Stimulated activated CD4-positive, alpha-beta T cell treated with anti-CD3 and anti-CD28 coated beads, Interleukin-4, amount 100 ng/mL, for 1 hour (primary cell): ENCODE data around the gene NCOR2.

ENCODE experiments used
- DNase-seq: peaks from one replicate; pipeline ENCODE4 v3.0.0-alpha.2; 2020

The NCOR2 gene

DNA sequence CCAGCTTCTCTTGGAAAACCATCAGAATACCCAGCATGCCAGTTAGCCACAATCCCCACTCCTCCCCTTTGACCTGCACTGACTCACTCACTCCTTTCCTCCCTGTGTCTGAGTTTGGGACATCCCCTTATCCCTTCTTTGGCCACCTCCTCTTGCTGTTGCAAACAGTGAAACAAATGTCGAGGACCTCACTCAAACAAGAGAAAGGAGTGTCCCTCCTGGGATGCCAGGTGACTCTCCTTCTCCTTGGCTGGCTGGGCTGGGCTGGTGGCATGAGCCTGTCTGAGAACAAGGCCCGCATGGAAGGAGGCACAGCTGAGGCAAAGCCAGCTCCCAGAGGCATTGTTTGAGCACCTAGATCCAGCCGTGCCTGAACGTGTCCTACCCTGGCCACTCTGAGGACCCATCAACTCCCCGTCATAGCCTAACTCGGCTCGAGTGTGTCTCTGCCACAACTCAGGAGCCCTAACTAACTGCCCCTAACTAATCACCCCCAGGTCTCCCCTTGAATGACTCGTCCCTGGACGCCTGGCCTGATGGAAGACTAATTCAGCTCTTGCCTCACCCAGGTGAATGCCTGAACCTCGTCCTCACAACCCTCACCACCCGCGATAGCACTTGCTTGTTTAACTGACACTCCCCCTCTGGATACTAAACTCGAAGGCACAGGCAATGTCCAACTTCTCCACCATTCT lies 43.0 kb downstream of the NCOR2 start:
- DNase-seq = no peak

DNA sequence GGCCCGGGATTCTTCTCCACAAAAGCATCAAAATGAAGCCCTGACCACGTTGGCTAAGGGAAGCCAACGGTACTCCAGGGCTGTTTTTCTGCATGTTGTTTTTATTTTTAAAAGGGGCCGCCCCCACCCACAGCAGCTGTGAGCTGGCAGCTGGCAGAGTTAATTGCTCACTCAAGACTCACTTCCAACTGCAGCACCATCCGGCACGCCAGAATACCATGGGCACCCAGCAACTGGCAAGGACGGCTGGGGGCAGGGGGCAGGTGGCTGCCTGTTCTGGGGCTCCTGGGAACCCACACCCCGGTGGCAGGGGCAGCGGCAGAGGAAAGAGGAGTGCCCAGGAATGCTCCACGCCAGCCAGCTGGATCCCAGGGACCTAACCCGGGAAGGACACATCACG lies 44.3 kb downstream of the NCOR2 start:
- DNase-seq = no peak

DNA sequence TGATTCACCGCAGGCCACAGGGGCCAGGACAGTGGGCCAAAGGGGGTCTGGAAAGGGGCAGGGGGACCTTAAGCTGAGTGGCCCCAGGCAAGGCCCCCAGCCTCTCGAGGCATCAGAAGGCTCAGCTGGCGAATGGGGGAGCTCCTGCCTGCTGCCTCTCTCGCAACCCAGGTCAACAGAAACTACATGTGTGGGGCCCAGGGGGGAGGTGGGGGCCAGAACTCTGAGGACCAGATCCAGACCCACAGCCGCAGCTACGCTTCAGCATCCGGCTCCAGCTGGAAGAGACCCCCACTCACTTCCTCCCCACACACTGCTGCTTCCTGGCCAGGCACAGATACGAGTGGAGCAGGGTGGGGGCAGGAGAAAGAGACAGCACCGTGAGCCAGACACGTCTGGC lies 46.5 kb downstream of the NCOR2 start:
- no peak for DNase-seq

DNA sequence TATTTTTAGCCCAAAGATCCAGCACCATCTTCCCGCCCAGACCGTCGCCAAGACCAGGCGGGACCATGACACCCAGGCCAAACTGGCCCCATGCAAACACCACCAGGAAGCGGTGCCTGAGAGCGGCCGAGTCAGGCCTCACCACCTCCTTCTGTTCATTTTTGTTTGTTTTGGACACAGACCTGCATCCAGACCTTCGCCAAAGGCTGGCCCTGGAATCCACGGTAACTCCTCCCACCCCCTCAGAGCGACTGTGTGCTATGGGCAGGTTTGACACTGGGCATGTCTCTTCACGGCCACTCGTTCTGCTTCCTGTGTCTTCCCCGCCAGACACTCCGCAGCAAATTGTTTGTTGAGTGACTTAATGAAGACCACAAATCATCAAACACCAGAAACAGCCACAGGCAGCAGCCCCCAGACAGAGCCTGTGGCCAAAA lies 47.1 kb downstream of the NCOR2 start:
- no peak for DNase-seq

DNA sequence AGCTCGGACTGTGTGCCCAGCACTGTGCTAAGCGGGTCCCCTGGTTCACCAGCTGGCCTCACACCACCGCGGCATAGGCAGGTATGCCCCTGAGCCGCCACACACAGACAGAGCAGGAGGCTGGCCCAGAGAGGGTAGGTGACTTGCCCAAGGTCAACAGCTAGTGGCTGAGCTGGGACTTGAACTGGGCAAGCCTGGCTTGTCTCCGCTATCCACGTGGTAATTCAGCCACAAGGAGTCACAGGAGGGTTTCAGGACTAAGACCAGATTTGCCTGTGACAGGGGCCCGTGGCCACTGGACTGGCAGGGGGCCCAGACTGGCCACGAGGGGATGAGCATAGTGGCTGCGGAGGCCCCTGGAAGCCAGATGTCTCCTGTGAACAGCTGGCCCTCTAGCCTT lies 47.7 kb downstream of the NCOR2 start:
- no peak for DNase-seq

DNA sequence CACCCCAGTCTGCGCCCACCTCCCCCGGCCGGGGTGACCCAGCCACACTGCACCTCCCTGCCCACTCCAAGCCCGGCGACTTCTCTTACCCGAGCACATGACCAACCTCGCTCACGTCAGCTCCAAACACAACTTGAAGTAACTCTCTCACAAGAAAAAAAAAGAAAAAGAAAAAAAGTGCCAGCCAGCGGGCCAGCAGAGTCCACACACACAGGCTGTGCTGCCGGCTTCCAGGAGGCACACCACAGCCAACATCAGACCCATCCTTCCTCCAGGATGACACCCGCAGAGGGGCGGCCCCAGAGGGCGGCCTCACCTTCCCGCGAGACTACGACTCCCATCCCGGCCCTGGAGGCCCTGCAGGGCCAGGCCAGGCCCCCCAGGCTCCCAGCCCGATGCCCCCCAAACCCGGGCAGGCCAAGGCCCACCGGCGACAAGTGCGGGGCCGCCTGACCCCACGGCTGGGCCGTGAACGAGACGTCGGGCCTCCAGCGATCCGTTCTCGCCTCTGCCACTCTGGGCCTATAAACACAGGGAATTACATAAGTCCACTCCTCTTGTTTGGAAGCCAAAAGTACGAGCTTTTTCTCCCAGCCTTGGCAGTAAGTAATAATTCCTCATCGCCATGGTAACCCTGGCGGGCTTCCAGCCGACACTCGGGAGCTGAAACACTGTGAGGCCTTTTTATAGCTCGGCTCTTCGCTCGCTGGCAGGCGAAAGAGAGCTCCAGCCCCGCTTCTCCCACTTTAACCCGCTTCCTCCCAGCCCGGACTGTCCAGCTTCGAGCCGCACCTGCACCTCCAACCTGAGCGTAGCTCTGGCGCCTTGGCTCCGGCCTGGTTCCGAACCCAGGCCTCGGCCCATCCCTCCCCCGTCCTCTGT lies 49.1 kb downstream of the NCOR2 start:
- DNase-seq = no peak
